Astrocyte of the spinal cord (primary cell): ENCODE measurements around the gene GINS1.
"Not testable (repeated sequence)": the region's sequence is repeated elsewhere in the genome, so short reads cannot be mapped to it uniquely, and the experiment has no call there.

Experiments
- DNase-seq: peaks from one replicate; pipeline ENCODE4 v3.0.0; 2011; ENCODE audit warnings: low read depth, low spot score
- H3K4me3 ChIP-seq: 2 replicates; pipeline ENCODE4 v1.5.1; 2011; ENCODE audit warnings: low read depth, mild to moderate bottlenecking, low read length, moderate library complexity
- in situ Hi-C: cut with HindIII; loops from 2 replicates; pipeline ENCODE4 v1.10.0; 2017; ENCODE audit warnings: low sequenced_read_pairs
- TF ChIP-seq, protein P1 (sequence below): IDR thresholded peaks from 2 replicates; pipeline ENCODE4 v1.5.1; 2012; ENCODE audit warnings: low read depth, mild to moderate bottlenecking, low read length, inconsistent platforms

Gene GINS1

DNA sequence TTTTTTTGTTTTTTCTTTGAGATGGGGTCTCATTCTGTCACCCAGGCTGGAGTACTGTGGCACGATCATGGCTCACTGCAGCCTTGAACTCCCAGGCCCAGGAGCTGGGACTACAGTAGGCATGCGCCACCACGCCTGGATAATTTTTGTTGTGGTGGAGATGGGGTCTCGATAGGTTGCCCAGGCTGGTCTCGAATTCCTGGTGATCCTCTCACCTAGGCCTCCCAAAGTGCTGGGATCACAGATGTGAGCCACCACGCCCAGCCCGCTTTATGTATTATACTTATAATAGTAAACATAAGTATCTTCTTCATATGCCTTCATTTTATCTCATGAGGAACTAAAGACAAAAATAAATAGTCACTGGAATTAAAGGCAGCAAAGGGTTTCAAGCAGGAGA, 63.5 kb downstream of the GINS1 start:
- no peak for DNase-seq
- H3K4me3 ChIP-seq = no peak overlapping the region
- TF ChIP-seq, protein P1, sequence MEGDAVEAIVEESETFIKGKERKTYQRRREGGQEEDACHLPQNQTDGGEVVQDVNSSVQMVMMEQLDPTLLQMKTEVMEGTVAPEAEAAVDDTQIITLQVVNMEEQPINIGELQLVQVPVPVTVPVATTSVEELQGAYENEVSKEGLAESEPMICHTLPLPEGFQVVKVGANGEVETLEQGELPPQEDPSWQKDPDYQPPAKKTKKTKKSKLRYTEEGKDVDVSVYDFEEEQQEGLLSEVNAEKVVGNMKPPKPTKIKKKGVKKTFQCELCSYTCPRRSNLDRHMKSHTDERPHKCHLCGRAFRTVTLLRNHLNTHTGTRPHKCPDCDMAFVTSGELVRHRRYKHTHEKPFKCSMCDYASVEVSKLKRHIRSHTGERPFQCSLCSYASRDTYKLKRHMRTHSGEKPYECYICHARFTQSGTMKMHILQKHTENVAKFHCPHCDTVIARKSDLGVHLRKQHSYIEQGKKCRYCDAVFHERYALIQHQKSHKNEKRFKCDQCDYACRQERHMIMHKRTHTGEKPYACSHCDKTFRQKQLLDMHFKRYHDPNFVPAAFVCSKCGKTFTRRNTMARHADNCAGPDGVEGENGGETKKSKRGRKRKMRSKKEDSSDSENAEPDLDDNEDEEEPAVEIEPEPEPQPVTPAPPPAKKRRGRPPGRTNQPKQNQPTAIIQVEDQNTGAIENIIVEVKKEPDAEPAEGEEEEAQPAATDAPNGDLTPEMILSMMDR = no peak
- in situ Hi-C loops = no loop called here

DNA sequence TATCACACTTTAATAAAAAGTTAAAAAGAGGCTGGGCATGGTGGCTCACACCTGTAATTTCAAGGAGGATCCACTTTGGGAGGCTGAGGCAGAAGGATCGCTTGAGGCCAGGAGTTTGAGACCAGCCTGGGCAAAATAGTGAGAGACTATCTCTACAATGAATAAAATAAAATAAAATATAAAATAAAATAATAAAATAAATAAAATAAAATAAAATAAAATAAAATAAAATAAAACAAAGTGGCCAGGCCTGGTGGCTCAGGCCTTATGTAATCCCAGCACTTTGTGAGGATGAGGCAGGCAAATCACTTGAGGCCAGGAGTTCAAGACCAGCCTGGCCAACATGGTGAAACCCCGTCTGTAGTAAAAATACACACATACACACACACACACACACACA, 65.8 kb downstream of the GINS1 start:
- DNase-seq, in situ Hi-C loops, H3K4me3 ChIP-seq: not testable (repeated sequence)

- no peak for DNase-seq
- TF ChIP-seq, protein P1 = no peak
- in situ Hi-C loops = no loop called here
- no peak overlapping the region for H3K4me3 ChIP-seq
Observed at GRCh38 chr20:25476106-25477013, 68.9 kb downstream of the GINS1 start.

- no peak overlapping the region for H3K4me3 ChIP-seq
- TF ChIP-seq, protein P1 = no peak
- no peak for DNase-seq
- in situ Hi-C loops = no loop called here
Observed at GRCh38 chr20:25477014-25477882, 69.8 kb downstream of the GINS1 start.

DNA sequence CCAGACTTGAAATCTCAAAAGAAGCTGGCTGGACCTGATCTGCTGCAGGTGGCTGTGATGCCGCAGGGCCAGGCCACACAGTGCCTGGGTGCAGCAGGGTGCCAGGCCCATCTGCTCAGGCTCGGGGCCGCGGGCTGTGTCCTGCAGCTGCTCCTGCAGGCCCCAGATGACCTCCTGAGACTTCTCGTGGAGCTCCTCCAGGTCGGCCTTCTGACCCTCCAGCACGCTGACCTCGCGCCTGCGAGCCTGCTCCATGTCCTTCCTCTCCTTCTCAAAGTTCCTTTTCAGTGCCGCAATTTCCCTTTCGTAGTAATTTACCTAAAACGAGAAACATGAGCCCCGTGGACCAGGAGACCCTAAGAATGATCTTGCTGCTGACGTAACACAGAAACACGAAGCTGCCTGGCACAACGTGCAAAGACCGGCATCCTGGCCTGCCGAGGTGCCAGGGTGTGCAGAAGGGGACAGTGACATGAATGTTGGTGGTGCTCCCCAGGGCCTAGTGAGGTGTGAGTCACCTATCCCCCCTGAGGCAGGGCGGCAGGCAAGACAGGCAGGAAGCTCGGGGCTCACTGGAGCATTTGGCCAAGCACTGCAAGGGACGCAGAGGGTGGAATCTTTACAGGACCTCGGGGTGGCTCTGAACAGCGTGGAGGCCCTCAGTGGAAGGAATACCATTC, 71.6 kb downstream of the GINS1 start:
- DNase-seq = no peak
- TF ChIP-seq, protein P1 = no peak
- H3K4me3 ChIP-seq = no peak overlapping the region
- in situ Hi-C loops = no loop called here

- H3K4me3 ChIP-seq = no peak overlapping the region
- no peak for DNase-seq
- TF ChIP-seq, protein P1 = no peak
- in situ Hi-C loops = no loop called here
Observed at GRCh38 chr20:25479638-25480037, 72.2 kb downstream of the GINS1 start.
